SKM-1 treated with dmso at 0.1 percent for 144 hours (cell line): Measurements from ENCODE around the gene AKAP6.

Experiments used
- DNase-seq: peaks from one replicate; lab custom pipeline; 2025; ENCODE audit not compliant: unreplicated experiment; lab: John Stamatoyannopoulos, UW

The AKAP6 gene

GRCh38 chr14:32330351-32331111 lies 1.4 kb downstream of the AKAP6 start:
- DNase-seq = no peak

DNA sequence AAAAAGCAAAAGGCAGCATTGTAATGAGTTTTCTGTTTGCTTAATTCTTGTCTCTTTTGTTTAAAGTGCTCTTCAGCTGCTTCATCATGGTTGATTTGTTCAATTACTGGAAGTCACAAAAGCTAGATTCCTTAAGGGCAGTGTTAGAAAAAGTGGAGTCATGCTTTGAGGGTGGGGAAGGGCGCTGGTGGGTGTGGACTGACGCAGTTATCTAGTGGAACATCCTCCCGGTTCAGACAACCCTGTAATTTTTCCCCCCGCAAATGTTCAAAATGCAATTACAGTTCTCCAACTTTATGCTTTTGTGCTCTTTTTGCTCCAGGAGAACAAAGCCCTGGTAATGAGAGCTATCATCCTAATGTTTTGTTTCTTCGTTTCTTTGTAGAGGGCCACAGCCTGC lies 2.1 kb downstream of the AKAP6 start:
- no peak for DNase-seq

GRCh38 chr14:32332415-32333316 lies 3.6 kb downstream of the AKAP6 start:
- DNase-seq = no peak

DNA sequence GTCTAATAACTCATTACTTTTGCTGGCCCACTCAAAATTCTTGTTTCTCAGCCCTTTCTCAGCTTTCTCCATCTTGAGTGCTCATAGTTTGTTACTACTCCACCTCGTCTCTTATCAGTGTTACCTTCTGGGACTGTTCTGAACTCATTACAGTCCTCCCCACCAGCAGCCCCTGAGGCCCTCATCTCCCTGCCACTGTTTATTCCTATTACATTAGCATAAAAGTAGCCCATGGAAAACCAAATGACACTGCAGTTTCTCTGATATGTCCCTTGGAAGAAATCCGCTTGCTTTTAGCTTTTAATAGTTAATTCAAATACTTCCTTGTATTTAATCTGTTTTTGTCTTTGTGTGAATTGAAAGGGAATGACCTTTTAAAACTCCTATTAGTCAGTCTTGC lies 7.6 kb downstream of the AKAP6 start:
- DNase-seq = no peak

DNA sequence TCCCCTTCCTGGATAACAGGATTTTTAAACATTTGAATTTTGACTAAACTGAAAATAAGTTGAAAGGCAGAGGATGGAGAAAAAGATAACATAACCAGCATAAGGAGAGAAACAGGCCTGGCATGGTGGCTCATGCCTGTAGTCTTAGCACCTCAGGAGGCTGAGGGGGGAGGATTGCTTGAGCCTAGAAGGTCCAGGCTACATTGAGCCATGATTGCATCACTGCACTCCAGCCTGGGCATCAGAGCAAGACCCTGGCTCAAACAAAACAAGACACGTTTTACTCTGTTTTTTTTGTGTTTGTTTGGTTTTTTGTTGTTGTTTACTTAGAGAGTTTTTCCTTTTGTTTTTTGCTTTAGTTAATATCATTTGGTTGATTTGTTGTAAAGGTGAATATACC lies 8.7 kb downstream of the AKAP6 start:
- no peak for DNase-seq

DNA sequence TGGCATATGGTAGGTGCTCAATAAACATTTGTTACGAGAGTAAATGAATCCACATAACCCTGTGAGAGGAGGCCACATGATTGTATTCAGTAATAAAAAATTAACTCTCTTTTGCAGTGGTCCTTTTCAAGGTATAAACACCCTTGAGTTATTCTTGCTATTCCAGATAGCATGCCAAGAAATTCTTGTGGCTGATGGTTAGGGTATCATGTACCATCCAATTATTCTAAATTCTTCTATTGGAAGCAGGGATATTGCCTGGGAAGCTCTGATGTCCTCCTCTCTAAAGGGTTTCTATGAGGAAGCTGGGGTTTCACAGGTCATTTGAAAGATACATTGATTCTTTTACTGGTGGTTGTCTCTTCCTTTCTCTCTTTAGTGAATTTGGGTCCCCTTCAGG lies 10.1 kb downstream of the AKAP6 start:
- no peak for DNase-seq

DNA sequence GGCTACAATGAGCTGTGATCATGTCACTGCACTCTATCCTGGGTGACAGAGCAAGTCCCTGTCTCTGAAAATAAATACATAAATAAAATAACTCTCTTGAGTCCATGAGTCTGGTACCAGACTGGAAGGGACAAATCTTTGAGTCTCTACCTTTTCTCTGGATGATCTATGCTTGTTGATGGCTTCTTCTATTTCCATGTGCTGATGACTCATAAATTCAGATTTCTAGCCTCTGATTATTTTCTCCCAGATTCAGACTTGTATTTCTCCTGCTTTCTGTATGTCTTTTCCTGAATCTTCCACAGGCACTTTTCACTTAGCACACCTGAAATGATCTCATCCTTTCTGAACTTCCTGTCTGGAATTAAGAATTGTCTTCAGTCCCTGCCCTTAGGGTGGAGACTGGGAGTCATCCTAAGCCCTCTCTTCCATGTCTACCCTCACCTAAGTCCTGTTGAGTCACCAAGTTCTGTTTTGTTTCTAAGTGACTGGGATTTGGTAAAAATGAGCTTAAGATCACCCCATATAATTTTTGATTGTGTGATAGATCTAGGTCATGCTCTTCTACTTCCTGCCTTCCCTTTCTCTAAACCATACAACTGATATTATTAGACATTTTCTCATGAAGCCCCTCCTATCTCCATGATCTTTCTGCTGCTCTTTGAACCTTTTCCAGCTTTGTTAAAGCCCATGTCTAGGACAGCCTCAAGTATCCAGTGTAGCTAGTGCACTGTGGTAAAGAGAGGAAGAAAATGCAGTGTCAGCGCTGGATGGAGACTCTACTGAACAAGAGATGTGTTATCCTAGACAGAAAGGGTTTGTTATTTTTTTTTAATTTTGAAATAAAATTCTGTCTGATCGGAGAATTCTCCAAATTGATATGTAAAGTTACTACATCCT lies 13.1 kb downstream of the AKAP6 start:
- DNase-seq = no peak

DNA sequence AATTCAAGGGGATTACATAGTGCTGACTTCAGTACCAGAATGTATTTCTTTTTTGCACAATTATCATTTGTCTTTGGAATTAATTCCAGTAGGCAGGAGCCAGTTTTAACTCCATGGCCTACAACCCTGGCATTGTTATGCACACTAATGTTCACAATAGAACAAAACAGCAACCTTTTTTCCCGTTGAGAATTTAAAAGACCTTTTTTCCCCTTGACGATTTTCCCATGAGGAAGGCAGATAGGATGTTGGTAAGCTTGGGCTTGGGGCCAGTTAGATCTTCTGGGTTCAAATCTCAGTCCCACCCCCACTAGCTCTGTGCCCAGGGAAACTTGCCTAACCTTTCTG lies 13.7 kb downstream of the AKAP6 start:
- DNase-seq = no peak

GRCh38 chr14:32343926-32344430 lies 14.9 kb downstream of the AKAP6 start:
- DNase-seq = no peak

GRCh38 chr14:32345311-32345791 lies 16.3 kb downstream of the AKAP6 start:
- no peak for DNase-seq

GRCh38 chr14:32349322-32349721 lies 20.2 kb downstream of the AKAP6 start:
- DNase-seq = no peak

GRCh38 chr14:32350020-32350419 lies 20.9 kb downstream of the AKAP6 start:
- DNase-seq = no peak

DNA sequence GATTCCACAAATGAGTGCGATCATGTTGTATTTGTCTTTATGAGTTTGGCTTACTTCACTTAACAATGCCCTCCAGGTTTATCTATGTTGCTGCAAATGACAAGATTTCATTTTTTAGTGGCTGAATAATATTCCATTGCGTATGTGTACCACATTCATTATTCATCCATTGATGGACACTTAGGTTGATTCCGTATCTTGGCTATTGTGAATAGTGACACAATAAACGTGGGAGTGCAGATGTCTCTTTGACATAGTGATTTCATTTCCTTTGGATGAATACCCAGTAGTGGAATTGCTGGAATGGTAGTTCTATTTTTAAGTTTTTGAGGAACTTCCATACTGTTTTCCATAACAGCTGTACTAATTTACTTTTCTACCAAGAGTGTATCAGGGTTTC lies 23.5 kb downstream of the AKAP6 start:
- DNase-seq = no peak

DNA sequence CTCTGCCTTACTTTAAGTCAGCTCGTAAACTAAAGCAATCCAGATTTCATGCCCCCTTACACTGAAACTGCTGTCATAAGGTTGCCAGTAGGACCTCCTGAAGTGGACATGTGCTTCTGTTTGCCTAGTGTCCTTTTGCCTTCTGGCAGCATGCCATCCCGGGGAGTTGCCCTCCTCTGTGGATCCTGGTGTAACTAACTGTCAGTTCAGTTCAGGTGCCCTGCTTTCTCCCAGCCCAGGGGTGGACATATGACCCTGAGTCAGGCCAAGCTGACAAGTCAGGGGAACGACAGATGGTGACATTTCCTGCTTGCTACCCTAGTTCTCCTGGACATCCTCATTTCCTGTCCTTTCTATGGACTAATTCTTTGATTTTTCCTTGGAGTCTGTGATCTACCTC lies 25.6 kb downstream of the AKAP6 start:
- DNase-seq = no peak

DNA sequence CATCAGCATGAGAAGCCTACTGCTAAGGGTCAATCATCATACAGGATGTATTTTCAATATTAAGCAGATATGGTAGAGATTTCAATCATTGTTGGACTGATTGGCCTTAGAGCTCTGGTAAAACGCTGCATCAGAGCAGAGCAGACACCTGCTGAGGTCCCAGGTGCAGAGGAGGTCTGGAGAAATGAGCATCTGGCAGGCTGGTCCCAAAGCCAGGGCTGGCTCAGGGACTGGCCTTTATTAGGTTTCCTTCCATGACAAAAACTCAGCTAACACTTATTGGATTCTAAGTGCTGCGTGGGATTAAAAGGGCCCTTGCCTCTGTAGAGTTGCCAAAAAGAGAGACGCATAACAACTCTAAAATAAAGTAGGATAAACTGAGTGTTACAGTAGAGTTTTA lies 29.7 kb downstream of the AKAP6 start:
- DNase-seq = no peak

DNA sequence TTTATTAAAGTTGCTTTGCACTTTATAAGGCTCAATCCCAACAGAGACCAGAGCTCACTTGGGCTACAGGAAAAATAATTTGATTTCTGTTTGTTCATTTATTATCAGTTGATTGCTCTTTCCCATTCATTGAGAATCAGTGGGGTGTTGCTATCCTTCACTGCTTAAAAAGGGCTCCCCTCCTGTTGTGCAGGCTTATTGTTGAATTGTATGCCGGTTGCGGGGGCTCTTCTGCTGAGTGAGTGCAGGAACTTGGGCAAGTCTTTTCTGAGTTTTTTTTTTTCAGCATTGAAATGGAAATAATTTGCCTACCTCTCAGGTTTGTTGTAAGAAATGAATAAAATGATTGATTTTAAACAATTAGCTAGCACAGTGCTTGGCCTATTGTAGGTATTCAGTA lies 32.6 kb downstream of the AKAP6 start:
- DNase-seq = no peak

- no peak for DNase-seq
Measured at GRCh38 chr14:32363761-32364160, 34.7 kb downstream of the AKAP6 start.

DNA sequence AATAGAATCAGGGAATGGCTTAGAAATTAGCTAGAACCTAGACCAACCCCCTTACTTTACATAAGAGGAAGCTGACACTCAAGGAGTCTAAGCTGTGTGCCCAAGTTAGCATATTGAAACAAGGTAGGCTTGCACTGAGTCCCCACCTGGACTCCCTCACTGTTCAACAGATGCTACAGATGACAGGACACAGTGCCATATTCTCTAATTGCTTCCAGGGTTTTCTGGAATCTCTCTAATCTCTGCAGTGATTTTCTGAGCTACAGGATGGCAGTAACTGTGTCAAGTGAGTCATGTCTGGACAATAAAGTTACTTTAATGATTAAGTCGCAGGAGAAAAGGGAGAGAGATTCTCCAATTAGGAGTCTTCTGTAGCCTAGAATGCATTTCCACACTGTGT lies 35.8 kb downstream of the AKAP6 start:
- DNase-seq = no peak

- DNase-seq = no peak
Measured at GRCh38 chr14:32366256-32366879, 37.3 kb downstream of the AKAP6 start.

DNA sequence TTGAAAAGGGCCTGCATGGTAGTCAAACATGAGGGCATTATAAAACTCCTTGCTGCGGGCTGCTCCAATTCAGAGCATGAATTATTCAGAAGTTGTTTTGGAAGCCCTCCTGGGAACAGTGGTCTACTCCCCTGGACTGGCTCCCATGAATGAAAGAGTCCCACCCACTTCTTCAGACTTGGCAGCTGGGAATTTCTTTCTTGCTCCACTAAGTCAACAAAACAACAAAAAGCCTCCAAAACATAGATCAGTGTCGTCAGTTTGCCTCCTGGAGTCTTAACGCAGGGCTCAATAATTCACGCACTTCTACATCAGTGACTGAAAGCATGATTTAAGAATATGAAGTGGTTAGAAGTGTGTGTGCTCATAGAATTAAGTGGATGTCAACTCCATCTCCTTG lies 37.9 kb downstream of the AKAP6 start:
- no peak for DNase-seq

- no peak for DNase-seq
Measured at GRCh38 chr14:32367516-32367915, 38.4 kb downstream of the AKAP6 start.
